AG08395 (cell line): Measurements from ENCODE around the gene DRD3.

Experiments used
- DNase-seq: peaks from one replicate; pipeline ENCODE4 v3.0.0; 2012; ENCODE audit warnings: mixed read lengths, low spot score

The DRD3 gene

DNA sequence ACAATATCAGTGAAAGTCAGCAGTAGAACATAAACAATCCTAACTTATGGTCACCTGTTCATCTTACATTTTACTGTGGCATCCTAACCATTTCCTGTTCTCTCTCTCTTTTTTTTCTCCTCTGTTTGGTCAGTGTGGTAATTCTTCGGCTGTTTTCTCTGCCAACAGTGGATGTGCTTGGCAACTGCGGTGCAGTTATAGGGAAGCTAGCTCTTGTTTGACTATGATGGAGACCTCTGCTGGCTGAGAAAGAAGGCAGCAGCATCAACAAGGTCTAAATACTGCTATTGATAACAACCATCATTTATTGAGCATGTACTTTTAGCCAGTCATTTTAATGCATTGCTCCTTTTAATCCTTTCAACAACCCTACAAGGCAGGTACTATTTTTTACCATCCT, 723 bp upstream of the DRD3 start:
- peak; percentile 27 for DNase-seq

DNA sequence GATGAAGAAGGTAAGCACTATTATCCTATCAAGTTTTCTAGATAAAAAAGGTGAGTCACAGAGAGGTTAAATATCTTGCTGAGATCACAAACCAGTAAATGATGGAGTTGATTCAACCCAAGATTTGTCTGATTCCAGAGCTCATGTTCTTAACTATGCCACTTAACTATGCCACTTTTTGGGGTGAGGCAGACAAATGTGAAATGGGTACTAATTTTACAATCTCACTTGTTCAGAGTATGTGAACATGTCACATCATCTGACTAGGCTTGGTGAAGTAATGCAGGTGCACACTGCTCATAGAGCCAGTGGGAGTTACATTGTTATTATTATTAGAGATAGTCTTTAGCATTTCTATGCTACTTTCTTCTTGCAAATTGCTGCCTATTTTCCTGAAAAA, 2.0 kb downstream of the DRD3 start:
- no peak for DNase-seq

- DNase-seq, result no peak
Observed at GRCh38 chr3:114176487-114176886, 2.4 kb downstream of the DRD3 start.

GRCh38 chr3:114175204-114175987, 3.5 kb downstream of the DRD3 start:
- no peak for DNase-seq

DNA sequence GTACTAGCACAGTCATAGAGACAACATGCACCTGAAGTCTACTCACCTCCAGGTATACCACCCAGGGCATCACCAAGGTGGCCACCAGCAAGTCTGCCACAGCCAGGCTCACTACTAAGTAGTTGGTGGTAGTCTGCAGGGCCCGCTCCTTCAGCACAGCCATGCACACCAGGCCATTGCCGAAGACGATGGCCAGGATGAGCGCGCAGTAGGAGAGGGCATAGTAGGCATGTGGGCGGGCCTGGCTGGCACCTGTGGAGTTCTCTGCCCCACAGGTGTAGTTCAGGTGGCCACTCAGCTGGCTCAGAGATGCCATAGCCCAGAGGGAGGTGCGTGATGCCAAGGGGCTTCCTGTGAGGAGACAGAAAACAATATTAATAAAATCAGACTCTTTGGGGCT, 7.2 kb downstream of the DRD3 start:
- no peak for DNase-seq

- no peak for DNase-seq
Observed at GRCh38 chr3:114168150-114168549, 10.7 kb downstream of the DRD3 start.

DNA sequence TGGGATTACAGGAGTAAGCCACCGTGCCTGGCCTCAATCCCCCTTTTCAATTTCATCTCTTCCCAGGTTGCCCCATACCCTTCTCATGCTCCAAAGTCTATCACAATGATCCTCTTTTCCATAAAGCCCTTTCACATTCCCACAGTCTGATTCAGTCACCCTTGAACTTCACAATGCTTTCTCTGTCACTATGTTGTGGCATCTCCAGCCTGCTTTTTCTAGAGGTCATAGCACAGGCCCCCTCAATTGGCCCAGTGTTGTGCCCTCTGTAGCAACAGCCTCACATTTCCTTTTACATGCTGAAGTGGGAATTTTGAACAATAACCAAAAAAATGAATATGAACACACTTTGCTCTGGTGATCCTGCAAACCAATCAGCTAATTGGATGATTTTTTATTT, 21.5 kb downstream of the DRD3 start:
- DNase-seq, result no peak

GRCh38 chr3:114155370-114155821, 23.5 kb downstream of the DRD3 start:
- DNase-seq, result no peak

- no peak for DNase-seq
Observed at GRCh38 chr3:114154321-114154821, 24.5 kb downstream of the DRD3 start.

GRCh38 chr3:114152519-114153151, 26.2 kb downstream of the DRD3 start:
- peak; percentile 71 for DNase-seq

- no peak for DNase-seq
Observed at GRCh38 chr3:114151091-114151490, 27.8 kb downstream of the DRD3 start.

DNA sequence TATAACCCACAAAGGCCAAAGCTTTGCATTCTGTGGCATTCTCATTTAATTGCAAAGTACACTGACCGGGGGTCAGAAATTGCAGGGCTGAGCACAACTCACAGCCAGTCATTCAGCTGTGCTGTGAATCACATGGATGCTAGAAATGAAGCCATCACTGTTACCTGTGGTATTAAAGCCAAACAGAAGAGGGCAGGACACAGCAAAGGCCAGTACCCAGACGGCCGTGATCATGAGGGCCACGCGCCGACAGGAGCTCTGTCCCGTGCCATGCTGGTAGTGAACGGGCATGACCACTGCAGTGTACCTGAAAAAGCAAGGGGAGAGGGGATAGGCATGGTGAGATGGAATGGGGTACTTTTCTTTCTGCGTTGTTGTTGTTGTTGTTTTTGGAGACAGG, 31.6 kb downstream of the DRD3 start:
- DNase-seq, result no peak

DNA sequence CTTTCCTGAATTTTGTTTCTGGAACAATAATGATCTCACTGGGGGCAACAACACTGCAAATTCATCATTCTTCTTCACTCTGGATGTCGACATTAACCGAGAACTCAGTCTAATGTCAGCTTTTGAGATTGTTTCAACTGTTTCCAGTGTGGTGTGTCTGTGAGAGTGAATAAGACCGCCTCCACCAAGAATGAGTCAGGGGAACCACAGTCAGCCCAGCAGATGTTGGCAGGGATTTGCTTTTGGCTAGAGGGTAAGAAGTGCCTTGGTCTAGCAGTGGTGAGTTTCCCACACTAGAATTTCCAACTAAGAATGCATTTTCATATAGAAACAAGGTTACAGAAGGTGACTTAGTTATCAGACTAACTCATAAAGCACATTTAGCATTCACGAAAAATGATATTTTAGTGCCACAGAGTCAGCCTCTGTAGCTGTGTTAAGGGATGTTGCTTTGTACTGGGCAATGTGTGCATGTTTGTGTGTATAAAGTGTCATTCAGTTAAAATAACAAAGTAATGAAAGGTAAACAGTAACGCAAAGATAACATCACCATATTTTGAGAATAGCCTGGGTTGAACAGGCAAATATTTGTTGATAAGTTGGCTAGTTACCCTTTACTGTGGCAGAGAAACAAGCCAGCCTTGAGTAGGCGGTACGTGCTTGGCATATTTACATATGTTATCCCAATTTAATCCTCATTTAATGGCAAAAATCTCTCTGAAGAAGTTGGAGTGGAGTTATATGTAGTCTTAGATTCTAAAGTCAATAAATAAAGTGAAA, 33.8 kb downstream of the DRD3 start:
- peak; percentile 97 for DNase-seq

DNA sequence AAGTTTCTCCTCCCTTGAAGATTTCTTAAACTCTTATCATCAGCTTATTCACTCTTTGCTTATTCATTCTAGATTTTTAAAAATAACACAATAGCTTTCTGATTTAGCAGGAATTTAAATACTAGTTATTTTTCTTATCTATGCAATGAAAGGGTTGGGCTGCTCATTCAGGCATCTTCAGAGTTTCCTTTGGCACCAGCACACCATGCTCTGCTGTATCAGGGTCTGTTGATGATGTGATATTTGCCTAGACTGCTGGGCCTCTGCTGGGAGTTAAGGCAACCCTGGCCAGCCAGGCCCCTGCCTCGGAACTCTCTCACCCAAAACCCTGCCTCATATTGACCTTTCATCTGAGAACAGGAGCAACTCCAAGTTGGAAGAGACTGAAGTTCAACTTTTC, 35.0 kb downstream of the DRD3 start:
- DNase-seq, result no peak

- no peak for DNase-seq
Observed at GRCh38 chr3:114139836-114140235, 39.0 kb downstream of the DRD3 start.

- no peak for DNase-seq
Observed at GRCh38 chr3:114133947-114134346, 44.9 kb downstream of the DRD3 start.

GRCh38 chr3:114132500-114132899, 46.4 kb downstream of the DRD3 start:
- DNase-seq, result no peak

DNA sequence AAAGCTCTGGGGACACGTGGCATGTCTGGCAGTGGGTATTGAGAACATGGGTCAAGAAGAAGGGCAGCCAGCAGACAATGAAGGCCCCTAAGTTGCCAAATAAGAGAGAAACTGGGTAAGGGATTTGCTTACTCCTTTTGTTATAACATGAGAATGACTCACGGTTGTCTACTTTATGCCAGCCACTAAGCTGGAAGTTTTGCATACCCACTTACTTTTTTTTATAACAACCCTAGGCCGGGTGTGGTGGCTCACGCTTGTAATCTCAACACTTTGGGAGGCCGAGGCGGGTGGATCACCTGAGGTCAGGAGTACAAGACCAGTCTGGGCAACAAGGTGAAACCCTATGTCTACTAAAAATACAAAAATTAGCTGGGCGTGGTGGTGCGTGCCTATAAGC, 50.0 kb downstream of the DRD3 start:
- no peak for DNase-seq

DNA sequence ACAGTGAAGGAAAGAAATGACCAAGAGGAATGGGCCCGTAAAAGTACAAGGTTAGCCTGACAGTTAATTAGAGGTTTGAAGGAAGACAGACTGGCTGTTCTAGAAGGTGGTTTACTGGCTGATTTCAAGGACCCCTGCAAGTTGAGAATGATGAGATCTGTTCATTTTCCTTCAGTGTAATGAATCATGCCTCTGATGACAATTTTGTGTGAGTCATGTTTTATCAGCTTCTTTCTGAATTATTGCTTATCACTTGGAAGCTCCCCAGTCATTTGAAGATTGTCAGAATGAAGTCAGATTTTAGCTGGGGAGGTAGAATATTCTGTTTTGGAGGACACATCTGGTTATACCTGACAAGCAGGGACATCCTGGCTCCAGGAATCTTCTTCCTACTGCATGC, 50.6 kb downstream of the DRD3 start:
- no peak for DNase-seq

DNA sequence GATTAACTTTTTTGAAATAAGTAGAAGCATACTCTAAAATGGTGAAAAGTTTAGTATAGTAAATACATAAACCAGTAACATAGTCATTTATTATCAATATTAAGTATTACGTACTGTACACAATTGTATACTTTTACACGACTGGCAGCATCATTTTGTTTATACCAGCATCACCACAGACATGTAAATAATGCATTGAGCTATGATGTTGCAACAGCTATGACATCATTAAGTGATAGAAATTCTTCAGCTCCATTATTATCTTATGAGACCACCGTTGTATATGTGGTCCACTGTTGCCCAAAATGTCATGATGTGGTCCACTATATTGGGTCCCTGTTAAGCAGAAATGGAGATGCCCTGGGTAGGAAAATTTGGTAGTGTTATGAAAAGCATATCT, 51.3 kb downstream of the DRD3 start:
- DNase-seq, result no peak

GRCh38 chr3:114126461-114126860, 52.4 kb downstream of the DRD3 start:
- DNase-seq, result no peak

GRCh38 chr3:114122027-114122709, 56.7 kb downstream of the DRD3 start:
- peak; percentile 69 for DNase-seq
